ENCODE measurements around the gene KRT26.

GRCh38 chr17:40818343-40818732 is 46.3 kb upstream of the KRT26 start:
- TF ChIP-seq POLR2A (IDR thresholded peaks at IDR 0.05; ENCODE audit: control extremely low read depth in 1 of 2, low read depth in 2 of 2, low read length in 2 of 2) (no peak), USF2 (IDR thresholded peaks at IDR 0.05; ENCODE audit: low read length) (no peak), CTCF (IDR thresholded peaks at IDR 0.05; ENCODE audit: control extremely low read depth in 1 of 3, insufficient read depth in 1 of 3, low read depth in 1 of 3, low read length in 3 of 3) (no peak), POLR2AphosphoS5 (IDR thresholded peaks at IDR 0.05; ENCODE audit: low read depth, low read length) (no peak), PHF8 (conservative IDR thresholded peaks at IDR 0.05; ENCODE audit: low read depth, low read length) (no peak)
